C4-2B (cell line): ENCODE data around the gene LRP2.

Source experiments
- H3K27ac ChIP-seq: fragments of 450-650 bp; 2 replicates; pipeline ENCODE4 v1.5.1; 2017
- ZFX ChIP-seq: fragments of 450-650 bp; IDR thresholded peaks from 2 replicates; pipeline ENCODE4 v1.6.1; 2017
- TF ChIP-seq, protein P1 (sequence below): fragments of 450-650 bp; conservative IDR thresholded peaks from 2 replicates; pipeline ENCODE4 v1.5.1; 2017; ENCODE audit warnings: mild to moderate bottlenecking

The LRP2 gene

GRCh38 chr2:169229590-169229989 is 132.7 kb downstream of the LRP2 start:
- no peak for TF ChIP-seq ZFX
- TF ChIP-seq, protein P1, sequence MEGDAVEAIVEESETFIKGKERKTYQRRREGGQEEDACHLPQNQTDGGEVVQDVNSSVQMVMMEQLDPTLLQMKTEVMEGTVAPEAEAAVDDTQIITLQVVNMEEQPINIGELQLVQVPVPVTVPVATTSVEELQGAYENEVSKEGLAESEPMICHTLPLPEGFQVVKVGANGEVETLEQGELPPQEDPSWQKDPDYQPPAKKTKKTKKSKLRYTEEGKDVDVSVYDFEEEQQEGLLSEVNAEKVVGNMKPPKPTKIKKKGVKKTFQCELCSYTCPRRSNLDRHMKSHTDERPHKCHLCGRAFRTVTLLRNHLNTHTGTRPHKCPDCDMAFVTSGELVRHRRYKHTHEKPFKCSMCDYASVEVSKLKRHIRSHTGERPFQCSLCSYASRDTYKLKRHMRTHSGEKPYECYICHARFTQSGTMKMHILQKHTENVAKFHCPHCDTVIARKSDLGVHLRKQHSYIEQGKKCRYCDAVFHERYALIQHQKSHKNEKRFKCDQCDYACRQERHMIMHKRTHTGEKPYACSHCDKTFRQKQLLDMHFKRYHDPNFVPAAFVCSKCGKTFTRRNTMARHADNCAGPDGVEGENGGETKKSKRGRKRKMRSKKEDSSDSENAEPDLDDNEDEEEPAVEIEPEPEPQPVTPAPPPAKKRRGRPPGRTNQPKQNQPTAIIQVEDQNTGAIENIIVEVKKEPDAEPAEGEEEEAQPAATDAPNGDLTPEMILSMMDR = no peak
- H3K27ac ChIP-seq = no peak overlapping the region

DNA sequence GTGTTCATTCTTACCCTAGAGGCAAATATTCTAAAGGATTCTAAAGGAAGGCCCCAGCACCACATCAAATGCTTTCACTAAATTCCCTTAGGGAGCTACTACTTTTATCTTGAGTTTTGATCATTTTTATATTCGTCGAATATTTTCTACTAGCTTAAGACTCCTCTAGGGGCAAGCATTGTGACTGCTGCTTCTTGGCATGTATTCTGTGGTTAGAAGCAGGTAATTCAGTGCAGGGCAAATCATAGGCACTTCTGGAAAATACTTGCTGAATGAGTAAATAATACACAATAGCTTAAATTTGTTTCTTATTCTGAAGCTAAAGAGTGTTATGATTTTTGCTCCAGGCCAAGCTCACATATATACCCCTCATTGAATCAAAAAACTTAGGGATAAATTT is 136.4 kb downstream of the LRP2 start:
- TF ChIP-seq, protein P1 = no peak
- no peak for TF ChIP-seq ZFX
- H3K27ac ChIP-seq = no peak overlapping the region

DNA sequence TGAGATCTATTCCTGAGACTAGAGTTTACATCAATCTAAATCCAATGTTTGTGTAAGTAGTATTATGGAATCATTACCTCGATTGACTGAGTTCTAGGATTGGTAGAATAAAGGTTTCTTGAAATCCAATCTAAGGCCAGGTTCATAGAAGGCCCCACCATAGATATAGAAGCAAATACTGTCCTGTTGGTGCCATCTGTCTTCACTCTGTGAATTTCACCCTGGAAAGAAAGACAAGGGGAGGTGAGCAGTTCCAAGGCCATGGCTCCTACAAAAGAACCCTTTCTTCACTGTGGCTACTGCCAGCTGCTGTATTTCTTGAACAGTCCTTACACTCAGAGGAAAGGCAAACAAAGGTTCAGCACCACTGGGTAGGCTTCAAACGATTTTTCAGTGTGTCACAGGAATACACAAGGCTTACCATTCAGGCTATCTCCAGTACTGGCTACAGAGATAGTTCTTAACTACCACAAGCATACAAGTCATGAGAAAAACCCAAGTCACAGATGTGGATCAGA is 137.0 kb downstream of the LRP2 start:
- no peak for TF ChIP-seq ZFX
- TF ChIP-seq, protein P1 = no peak
- no peak overlapping the region for H3K27ac ChIP-seq

DNA sequence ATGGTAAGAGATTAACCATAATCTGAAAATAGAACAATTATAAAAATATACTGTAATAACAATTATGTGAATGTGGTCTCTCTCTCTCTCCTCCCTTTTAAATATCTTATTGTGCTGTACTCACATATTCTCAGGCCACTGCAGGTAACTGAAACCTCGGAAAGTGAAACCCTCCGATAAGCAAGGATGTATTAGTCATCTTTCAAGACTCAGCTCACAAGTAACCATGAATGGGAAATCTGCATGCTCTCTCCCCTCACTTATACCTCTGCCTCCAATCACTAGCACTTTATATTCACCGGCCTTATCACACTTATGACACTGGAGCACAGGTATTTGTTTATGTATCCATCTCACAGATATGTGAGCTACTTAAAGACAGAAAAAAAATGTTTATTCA is 139.7 kb downstream of the LRP2 start:
- H3K27ac ChIP-seq = no peak overlapping the region
- TF ChIP-seq ZFX = no peak
- TF ChIP-seq, protein P1 = no peak

- no peak overlapping the region for H3K27ac ChIP-seq
- TF ChIP-seq ZFX = no peak
- TF ChIP-seq, protein P1 = peak; percentile 87
These were observed 140.5 kb downstream of the LRP2 start for GRCh38 chr2:169221745-169222369.

DNA sequence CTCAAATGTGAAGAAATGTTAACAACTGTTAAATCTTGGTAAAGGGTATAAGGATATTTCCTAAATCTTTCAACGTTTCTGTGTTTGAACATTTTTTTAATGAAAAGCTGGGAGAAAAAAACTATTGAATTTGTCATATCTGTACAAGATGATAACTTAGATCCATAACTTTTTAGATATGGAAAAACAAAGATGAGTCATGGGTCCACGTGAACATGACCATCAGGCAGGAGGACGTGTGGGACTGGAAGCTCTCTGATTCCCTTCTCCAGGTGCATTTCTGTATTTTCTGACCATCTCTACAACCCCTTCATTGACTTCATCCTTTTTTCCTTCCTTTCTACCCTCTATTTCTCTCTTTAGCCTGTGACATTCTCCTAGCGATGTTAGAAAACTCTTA is 151.4 kb downstream of the LRP2 start:
- no peak overlapping the region for H3K27ac ChIP-seq
- TF ChIP-seq, protein P1 = no peak
- TF ChIP-seq ZFX = no peak

- no peak overlapping the region for H3K27ac ChIP-seq
- TF ChIP-seq, protein P1 = no peak
- no peak for TF ChIP-seq ZFX
These were observed 154.3 kb downstream of the LRP2 start for GRCh38 chr2:169208026-169208425.
